NCI-H1694 (cell line): ENCODE data around the gene KIAA1210.

Experiments used
- DNase-seq: peaks from one replicate; lab custom pipeline; 2025; lab: John Stamatoyannopoulos, UW

KIAA1210 gene

DNA sequence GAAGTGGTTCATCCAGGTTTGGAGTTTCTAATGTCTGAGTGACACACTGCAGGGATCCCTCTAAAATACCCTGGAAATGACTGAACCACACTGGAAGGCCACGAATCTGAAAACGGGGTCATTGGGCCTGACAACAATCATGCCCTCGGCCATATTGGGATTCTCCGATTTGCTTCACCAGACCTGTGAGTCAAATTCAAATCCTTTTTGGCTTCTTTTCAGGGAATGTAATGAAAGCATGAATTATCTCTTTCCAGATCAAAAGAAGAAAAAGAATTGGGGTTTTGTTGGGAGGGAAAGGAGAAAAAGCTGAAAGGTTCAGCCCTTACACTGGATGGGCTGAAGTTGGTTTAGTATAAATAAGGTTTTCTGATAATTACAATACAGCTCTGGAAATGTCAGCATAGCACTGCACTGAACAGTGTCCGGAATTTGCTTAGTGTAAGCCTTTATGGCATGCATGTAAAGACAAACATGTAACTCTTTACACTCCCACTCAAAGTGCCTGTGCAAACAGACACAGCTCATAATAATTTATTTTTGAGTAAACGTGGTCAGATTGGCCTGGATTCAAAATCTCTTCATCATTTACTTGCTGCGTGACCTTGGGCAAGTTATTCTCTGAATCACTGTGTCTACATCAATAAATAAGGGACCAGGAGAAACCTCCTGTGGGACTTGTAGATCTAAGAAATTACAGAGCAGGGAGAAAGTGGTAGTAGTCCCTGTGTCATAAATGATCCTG lies 33.4 kb downstream of the KIAA1210 start:
- DNase-seq = no peak

DNA sequence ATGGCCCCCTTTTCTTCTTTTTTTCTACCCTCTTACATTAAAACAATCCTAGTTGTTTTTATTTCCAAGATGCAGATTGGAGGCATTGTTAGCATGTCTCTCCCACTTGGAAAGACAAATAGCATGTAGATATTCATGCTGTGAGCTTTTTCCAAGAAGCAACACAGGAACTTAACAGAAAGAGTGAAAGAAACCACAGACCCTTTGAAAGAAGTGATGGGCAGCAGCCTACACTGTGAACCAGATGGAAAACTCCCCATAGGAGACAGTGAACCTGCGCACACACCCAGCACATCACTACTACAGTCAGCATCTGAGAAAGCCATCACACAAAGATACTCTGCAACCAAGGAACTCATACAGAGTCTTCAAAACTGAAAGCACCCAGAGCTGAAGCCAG lies 37.0 kb downstream of the KIAA1210 start:
- DNase-seq = no peak

GRCh38 chrX:119089619-119090018 lies 38.0 kb downstream of the KIAA1210 start:
- DNase-seq = no peak

- DNase-seq = no peak
Measured at GRCh38 chrX:119087121-119087520, 40.5 kb downstream of the KIAA1210 start.

- DNase-seq = no peak
Measured at GRCh38 chrX:119084766-119085165, 42.8 kb downstream of the KIAA1210 start.

GRCh38 chrX:119082278-119082677 lies 45.3 kb downstream of the KIAA1210 start:
- no peak for DNase-seq

DNA sequence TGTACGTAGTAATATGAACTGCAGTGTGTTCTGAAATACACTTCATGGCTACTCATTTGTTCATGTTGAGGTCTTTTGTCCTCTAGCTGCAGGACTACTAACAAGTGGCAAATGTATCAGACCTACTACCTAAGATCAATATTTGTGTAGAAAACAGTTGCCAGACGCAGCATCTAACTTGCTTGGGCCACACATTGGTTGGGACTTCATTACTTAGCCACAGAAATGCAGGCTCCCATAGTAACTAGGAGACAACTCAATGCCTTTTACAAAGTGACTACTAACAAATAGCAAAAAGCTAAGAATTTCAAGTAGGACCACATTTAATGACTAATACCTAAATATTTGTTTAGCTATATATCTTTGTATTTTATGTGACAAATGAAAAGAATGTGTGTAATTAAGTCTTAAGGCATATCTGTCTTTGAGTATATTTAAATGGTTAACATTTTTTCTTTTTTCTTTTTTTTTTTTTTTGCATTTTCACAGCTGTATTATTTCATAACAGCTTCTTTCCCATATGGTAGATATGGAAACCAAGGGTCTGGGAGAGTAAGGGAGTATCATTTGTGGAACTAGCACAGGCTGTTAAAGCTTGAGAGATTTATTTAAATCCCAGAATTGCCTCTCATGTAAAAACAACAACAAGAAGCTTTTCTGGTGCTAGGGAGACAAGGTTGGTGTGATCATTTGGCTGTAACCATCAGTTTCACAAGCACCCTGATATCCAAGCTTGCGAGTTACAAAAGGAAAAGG lies 52.2 kb downstream of the KIAA1210 start:
- no peak for DNase-seq

- DNase-seq = no peak
Measured at GRCh38 chrX:119073911-119074310, 53.7 kb downstream of the KIAA1210 start.

GRCh38 chrX:119073200-119073905 lies 54.3 kb downstream of the KIAA1210 start:
- DNase-seq = no peak

GRCh38 chrX:119072744-119073143 lies 54.9 kb downstream of the KIAA1210 start, which contains the start of gene CT47C1:
TSS of gene CT47C1 (plus strand) at chrX:119072993. CDS start at chrX:119073226, 233 bp downstream.
- no peak for DNase-seq

DNA sequence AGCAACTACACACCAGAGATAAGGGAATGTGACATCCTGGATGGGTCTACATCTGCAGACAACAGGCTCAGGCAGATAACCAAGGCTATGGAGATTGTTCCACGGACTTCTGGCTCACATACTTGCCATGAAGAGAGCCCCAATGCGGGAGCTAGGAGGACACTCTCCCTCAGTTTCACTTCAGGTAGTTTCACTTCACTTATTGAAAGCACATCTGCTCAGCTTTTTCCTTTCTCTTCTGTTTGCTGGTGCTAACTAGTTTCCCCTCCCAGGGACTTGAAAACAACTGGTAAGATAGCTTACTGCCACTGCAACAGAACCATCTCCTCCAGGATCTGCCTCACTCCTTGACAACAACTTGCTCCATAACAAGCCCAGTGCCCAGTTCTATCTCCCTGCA lies 56.2 kb downstream of the KIAA1210 start:
- no peak for DNase-seq

GRCh38 chrX:119069762-119070161 lies 57.9 kb downstream of the KIAA1210 start:
- no peak for DNase-seq

- no peak for DNase-seq
Measured at GRCh38 chrX:119069128-119069527, 58.5 kb downstream of the KIAA1210 start.

GRCh38 chrX:119067023-119067739 lies 60.4 kb downstream of the KIAA1210 start:
- DNase-seq = peak; percentile 58

DNA sequence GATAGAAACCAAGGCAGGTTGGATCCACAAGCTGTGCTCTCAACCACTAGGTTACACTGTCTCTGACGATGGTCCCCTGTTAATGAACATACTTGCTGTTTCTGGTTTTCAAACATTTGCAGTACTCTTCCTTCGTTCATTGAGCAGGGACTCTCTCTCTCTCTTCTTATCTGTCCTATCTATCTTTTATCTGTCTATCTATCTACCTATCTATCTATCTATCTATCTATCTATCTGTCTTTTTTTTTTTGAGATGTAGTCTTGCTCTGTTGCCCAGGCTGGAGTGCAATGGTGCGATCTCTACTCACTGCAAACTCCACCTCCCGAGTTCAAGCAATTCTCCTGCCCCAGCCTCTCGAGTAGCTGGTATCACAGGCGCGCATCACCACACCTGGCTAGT lies 64.2 kb downstream of the KIAA1210 start:
- DNase-seq = no peak

- no peak for DNase-seq
Measured at GRCh38 chrX:119062750-119063374, 64.8 kb downstream of the KIAA1210 start.

DNA sequence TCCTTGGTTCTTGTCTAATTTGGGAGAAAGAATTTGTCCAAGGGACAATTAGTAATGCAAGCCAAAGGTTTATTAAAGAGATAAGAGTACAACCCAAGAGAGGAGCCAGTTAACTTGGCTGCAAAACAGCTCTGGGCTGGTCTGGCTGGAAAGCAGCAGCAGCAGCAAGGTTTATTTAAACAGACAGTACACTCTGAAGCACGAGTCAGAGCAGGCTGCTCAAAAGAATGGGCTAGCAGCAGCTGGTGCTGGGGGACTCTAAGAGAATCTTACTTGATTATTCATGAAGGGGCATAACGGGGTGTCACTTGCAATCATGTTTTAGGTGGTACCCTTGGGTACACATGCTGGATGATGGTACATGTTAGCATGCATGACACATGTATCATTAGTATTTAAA lies 71.9 kb downstream of the KIAA1210 start:
- DNase-seq = no peak

DNA sequence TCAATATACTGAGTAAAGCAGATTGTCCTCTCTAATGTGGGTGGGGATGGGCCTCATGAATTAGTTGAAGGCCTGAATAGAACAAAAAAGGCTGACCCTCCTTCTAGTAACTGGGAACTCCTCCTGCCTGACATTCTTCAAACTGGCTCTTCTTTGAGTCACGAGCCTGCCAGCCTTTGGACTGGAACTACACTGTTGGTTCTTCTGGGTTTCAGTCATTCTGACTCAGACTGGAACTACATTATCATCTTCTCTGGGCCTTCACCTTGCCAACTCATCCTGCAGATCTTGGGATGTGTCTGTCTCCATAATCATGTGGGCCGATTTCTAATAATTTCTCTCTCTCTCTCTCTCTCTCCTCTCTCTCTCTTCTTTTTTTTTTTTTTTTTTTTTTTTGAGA lies 81.7 kb downstream of the KIAA1210 start:
- DNase-seq = no peak

- DNase-seq = no peak
Measured at GRCh38 chrX:119042996-119043395, 84.6 kb downstream of the KIAA1210 start.

DNA sequence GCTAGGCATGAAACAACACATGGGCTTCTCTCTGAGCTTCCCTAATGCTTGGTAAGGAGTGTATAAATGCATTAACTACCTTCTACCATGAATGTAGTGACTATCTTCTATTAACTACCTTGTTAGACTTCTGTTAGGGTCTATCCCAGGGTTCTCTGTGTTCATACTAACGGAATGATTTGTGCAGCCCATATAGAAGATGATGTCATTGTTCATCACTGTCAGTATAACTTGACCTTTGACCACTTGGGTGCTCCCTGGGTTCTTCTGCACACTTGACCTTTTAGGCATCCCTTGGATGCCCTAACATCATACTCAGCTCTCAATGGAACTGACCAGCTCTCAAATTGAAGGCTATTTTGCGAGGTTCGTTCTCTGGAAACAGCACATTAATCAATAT lies 85.6 kb downstream of the KIAA1210 start:
- DNase-seq = no peak

- no peak for DNase-seq
Measured at GRCh38 chrX:119041175-119041574, 86.4 kb downstream of the KIAA1210 start.

DNA sequence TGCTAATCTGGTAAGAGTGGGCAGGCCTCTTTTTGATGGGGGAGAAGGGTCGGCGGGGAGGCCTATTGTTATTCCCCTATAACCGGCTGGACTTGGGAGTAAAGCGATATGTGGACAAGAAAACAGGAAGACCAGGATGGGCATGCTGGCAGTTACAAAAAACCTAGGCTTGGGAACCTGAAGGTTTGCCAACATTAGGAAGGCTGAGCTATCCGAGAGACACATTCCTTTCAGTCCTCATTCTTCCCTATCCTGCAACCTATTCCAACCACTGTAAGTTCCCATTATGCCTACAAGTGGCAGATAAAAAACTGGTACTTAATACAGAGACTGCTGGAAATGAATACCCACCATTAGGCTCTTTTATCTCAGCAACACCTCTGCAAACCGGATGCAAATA lies 87.2 kb downstream of the KIAA1210 start:
- no peak for DNase-seq
